ENCODE data around the gene BLMH. TPM values are rescaled to one million over a fixed set of nuclear protein-coding genes. Genes with fewer than 3 reads are reported as not detected.

The BLMH gene
- polyA plus RNA-seq, 1 experiment = 20.3 TPM

DNA sequence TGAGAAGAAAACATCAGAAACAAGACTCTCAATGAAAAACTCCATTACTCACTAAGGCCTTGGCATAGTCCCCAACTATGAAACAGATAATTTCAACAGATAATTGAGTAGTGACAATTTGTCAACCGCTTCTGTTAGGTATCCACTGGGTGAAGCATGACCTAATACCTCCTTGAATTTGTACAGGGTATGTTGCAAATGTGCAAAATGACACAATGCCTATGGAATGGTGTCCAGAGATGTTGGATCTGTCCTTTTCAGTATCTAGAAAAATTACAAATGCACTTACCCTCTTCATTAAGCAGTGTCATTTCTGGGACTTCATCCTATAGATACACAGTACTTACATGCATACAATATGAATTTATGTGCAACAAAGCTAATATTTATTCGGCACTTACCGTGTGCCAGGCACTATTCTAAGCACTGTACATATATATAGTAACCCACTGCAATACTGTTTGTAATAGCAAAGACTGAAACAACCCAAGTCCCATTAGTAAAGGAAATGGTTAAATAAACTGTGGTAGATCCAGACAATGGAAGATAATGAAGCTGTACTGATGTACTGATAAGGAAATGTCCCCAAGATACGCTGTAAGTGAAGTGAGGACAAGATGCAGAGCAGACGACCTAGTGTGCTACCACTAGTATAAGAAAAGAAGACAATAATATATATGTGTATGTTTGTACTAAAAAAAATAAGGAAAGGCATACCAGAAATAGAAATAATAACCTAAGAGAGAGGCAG is 34.8 kb downstream of the BLMH start:
- Histone ChIP-seq H3K9me3 (ENCODE audit: control insufficient read depth, insufficient read depth, low read length) (no peaks in the 10 kb centered on the region), H3K4me3 (ENCODE audit: low read depth, low read length) (no peak overlapping the region), H3K27me3 (ENCODE audit: control insufficient read depth, insufficient read depth, low read length) (no peaks in the 10 kb centered on the region), H3K27ac (ENCODE audit: low read depth, low read length) (no peak overlapping the region)
- ChIA-PET POLR2A (interaction anchor here (0.6 kb wide), 1 partner anchor 12 kb away, joined by 6 read pairs; no protein-coding TSS in a partner anchor), CTCF (interaction anchor here (1.6 kb wide), 1 partner anchor 132 kb away, joined by 5 read pairs; no protein-coding TSS in a partner anchor)
- TF ChIP-seq, protein P1, sequence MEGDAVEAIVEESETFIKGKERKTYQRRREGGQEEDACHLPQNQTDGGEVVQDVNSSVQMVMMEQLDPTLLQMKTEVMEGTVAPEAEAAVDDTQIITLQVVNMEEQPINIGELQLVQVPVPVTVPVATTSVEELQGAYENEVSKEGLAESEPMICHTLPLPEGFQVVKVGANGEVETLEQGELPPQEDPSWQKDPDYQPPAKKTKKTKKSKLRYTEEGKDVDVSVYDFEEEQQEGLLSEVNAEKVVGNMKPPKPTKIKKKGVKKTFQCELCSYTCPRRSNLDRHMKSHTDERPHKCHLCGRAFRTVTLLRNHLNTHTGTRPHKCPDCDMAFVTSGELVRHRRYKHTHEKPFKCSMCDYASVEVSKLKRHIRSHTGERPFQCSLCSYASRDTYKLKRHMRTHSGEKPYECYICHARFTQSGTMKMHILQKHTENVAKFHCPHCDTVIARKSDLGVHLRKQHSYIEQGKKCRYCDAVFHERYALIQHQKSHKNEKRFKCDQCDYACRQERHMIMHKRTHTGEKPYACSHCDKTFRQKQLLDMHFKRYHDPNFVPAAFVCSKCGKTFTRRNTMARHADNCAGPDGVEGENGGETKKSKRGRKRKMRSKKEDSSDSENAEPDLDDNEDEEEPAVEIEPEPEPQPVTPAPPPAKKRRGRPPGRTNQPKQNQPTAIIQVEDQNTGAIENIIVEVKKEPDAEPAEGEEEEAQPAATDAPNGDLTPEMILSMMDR (IDR thresholded peaks at IDR 0.05; ENCODE audit: low read depth, low read length) = no peak
- no peak for DNase-seq (ENCODE audit: low read depth, low spot score)

DNA sequence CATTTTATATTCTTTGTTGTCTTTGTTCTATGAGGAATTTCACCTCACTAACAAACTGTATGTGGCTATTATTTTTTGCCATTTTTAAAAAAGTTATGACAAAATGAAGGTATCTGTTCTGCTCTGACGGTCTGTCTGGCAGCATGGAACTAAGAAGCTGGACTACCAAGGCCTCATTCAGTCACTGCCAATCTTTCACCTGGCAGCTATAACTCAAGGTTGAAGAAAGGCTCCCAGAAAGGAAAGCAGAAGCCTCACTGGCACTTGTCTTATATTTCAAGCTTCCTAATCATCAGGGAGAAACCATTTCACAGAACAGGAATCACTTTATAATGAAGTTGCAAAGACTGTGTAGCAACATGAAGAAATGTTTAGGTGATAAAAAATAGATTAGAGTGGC is 37.6 kb downstream of the BLMH start:
- H3K9me3 ChIP-seq (ENCODE audit: control insufficient read depth, insufficient read depth, low read length) = no peaks in the 10 kb centered on the region

GRCh38 chr17:30253312-30253711 is 38.4 kb downstream of the BLMH start:
- ChIA-PET CTCF (interaction anchor here (0.8 kb wide), 1 partner anchor 149 kb away, joined by 3 read pairs; no protein-coding TSS in a partner anchor), POLR2A (no interaction called here)
- Histone ChIP-seq H3K4me3 (ENCODE audit: low read depth, low read length) (no peak overlapping the region), H3K9me3 (ENCODE audit: control insufficient read depth, insufficient read depth, low read length) (no peaks in the 10 kb centered on the region), H3K27ac (ENCODE audit: low read depth, low read length) (no peak overlapping the region), H3K27me3 (ENCODE audit: control insufficient read depth, insufficient read depth, low read length) (no peaks in the 10 kb centered on the region)
- no peak for DNase-seq (ENCODE audit: low read depth, low spot score)
- TF ChIP-seq, protein P1 (IDR thresholded peaks at IDR 0.05; ENCODE audit: low read depth, low read length) = no peak

More for the DNA sequence above, 37.6 kb downstream of the BLMH start:
- no peak for DNase-seq (ENCODE audit: low read depth, low spot score)
- CTCF ChIA-PET = no interaction called here
- Histone ChIP-seq H3K27ac (ENCODE audit: low read depth, low read length) (no peak overlapping the region), H3K27me3 (ENCODE audit: control insufficient read depth, insufficient read depth, low read length) (no peaks in the 10 kb centered on the region), H3K4me3 (ENCODE audit: low read depth, low read length) (no peak overlapping the region)
- POLR2A ChIA-PET = no interaction called here
- TF ChIP-seq, protein P1 (IDR thresholded peaks at IDR 0.05; ENCODE audit: low read depth, low read length) = no peak

DNA sequence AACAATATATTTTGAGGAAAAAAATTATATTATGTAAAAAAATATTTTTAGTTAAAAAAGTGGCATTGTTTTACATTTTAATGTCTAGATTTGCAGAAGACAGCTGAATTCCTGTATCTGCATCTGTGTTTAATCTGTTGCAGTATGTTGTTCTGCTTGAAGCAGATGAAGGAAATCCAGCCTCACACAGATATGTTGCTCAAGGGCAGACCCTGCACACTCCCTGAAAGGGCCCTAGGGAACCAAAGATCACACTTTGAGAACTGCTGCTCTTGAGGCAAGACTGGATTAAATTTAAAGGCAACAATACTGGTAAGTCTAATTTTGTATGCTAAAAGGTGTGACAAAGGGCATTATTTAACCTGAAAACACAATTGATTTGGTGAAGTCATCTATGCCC is 39.8 kb downstream of the BLMH start:
- DNase-seq (ENCODE audit: low read depth, low spot score) = no peak
- Histone ChIP-seq H3K9me3 (ENCODE audit: control insufficient read depth, insufficient read depth, low read length) (no peaks in the 10 kb centered on the region), H3K27ac (ENCODE audit: low read depth, low read length) (no peak overlapping the region), H3K4me3 (ENCODE audit: low read depth, low read length) (no peak overlapping the region), H3K27me3 (ENCODE audit: control insufficient read depth, insufficient read depth, low read length) (no peaks in the 10 kb centered on the region)
- POLR2A ChIA-PET = no interaction called here
- CTCF ChIA-PET = no interaction called here
- TF ChIP-seq, protein P1 (IDR thresholded peaks at IDR 0.05; ENCODE audit: low read depth, low read length) = no peak

DNA sequence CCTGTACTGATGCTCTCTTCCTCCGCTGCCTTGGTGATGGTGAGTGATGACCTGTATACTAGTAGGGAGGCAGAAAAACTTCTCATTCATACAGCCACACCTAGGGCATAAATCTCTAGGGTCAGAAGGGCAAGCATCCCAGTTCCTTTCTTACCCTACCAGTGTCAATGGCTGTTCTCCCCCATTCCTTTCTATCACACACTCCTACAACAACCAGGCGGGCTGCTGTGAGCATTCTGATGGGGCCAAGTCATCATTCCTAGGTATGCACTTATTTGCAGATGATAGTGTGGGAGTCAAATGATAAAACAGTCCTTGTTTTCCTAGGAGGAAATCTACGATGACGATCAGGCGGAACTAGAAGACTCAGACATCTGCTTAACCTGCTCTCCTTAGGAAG is 42.3 kb downstream of the BLMH start:
- no peak overlapping the region for H3K27ac ChIP-seq (ENCODE audit: low read depth, low read length)
- TF ChIP-seq, protein P1 (IDR thresholded peaks at IDR 0.05; ENCODE audit: low read depth, low read length) = no peak
- no peak overlapping the region for H3K4me3 ChIP-seq (ENCODE audit: low read depth, low read length)
- POLR2A ChIA-PET = no interaction called here
- H3K27me3 ChIP-seq (ENCODE audit: control insufficient read depth, insufficient read depth, low read length) = no peaks in the 10 kb centered on the region
- DNase-seq (ENCODE audit: low read depth, low spot score) = no peak
- CTCF ChIA-PET = no interaction called here
- H3K9me3 ChIP-seq (ENCODE audit: control insufficient read depth, insufficient read depth, low read length) = no peaks in the 10 kb centered on the region

Data from AG04450 (cell line).